GM03348 (cell line): ENCODE data around the gene LRRC41.
"Not testable (repeated sequence)": the region's sequence is repeated elsewhere in the genome, so short reads cannot be mapped to it uniquely, and the experiment has no call there.

Experiments used
- DNase-seq: peaks from one replicate; pipeline ENCODE4 v3.0.0; 2012; ENCODE audit warnings: low spot score

The LRRC41 gene

GRCh38 chr1:46322191-46322590 is 18.8 kb upstream of the LRRC41 start:
- not testable (repeated sequence) for DNase-seq

DNA sequence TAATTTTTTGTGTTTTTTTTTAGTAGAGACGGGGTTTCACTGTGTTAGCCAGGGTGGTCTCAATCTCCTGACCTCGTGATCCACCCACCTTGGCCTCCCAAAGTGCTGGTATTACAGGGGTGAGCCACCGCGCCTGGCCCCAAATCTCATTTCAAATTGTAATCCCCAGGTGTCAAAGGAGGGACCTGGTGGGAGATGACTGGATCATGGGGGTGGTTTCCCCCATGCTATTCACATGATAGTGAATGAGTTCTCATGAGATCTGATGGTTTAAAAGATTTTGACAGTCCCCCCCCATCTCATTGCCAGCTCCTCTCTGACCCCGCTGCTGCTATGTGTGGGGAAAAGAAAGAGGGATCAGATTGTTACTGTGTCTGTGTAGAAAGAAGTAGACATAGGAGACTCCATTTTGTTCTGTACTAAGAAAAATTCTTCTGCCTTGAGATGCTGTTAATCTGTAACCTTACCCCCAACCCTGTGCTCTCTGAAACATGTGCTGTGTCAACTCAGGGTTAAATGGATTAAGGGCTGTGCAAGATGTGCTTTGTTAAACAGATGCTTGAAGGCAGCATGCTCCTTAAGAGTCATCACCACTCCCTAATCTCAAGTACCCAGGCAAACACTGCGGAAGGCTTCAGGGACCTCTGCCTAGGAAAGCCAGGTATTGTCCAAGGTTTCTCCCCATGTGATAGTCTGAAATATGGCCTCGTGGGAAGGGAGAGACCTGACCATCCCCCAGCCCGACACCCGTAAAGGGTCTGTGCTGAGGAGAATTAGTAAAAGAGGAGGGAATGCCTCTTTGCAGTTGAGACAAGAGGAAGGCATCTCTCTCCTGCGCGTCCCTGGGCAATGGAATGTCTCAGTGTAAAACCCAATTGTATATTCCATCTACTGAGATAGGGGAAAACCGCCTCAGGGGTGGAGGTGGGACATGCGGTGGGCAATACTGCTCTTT is 16.8 kb upstream of the LRRC41 start:
- not testable (repeated sequence) for DNase-seq

GRCh38 chr1:46319301-46319700 is 15.9 kb upstream of the LRRC41 start:
- DNase-seq = not testable (repeated sequence)

- no peak for DNase-seq
These were observed 13.9 kb upstream of the LRRC41 start for GRCh38 chr1:46317323-46317722.

DNA sequence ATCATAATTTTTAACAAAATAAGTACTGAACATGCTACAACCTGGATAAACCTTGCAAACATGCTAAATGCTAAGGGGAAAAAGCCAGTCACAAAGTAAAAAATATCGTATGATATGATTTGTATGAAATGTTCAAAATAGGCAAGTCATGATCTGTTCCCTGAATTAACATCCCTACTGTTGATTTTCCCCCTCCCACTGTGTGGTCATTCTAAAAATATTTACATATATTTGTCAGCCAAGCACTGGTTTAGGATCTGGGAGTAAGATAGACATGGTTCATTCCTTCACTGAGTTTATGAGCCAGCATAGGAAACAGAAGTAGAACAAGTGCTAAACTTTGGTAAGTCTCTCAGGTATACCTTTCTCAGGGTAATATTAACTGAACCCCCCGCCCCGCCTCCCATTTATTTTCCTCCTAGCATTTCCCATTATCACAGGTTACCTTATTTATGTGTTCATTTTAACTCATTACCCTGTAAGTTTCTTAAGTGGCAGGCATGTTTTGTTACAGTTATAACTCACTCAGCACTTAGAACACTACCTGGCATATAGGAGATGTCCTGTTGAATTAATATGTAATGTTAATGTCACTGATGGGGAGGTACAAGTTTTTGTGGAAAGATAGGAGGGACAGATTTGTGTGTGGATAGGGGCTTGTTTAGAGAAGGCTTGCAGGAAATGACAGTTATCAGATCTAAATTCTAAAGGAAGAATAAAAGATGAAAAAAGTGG is 12.4 kb upstream of the LRRC41 start:
- peak; percentile 40 for DNase-seq

DNA sequence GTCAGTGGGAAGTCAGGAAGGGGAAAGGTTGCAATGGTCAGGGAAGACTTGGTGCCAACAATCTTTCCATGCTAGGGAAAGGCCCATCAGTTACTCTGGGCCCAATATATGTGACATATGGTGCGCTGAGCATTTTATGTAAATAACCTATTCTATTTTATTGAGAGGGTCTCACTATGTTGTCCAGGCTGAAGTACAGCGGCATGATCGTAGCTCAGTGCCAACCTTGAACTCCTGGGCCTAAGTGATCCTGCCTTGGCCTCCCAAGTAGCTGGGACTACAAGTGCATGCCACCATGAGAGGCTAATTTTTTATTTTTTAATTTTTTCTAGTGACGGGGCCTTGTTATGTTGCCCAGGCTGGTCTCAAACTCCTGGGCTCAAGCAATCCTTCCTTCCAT is 6.9 kb upstream of the LRRC41 start:
- no peak for DNase-seq

DNA sequence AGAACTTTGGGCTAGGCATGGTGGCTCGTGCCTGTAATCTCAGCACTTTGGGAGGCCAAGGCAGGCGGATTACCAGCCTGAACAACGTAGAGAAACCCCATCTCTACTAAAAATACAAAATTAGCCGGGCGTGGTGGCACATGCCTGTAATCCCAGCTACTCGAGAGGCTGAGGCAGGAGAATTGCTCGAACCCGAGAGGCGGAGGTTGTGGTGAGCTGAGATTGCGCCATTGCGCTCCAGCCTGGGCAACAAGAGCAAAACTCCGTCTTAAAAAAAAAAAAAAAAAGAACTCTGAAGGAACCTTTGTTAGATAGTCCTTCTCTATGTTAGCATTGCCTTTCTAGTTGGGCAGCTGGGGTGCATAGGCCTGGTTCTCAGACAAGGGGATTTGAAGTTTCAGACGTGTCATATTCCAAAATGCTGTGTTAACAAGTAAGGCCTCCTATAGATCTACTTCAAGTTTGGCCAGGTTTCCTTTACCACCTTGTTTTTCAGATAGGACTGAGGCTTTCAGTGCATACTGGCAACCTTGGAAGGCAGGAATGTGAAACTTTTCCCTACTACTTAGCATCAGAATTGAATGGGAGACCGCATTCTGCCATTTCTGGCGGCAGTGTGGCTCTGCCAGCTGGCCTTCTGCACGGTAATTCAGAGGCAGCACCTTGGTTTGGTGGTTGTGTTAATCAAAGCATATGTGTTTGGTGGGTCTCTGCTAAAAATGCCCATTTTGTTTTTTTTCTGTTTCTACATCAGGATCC is 6.2 kb upstream of the LRRC41 start:
- no peak for DNase-seq

GRCh38 chr1:46306159-46306530 is 2.7 kb upstream of the LRRC41 start:
- no peak for DNase-seq

DNA sequence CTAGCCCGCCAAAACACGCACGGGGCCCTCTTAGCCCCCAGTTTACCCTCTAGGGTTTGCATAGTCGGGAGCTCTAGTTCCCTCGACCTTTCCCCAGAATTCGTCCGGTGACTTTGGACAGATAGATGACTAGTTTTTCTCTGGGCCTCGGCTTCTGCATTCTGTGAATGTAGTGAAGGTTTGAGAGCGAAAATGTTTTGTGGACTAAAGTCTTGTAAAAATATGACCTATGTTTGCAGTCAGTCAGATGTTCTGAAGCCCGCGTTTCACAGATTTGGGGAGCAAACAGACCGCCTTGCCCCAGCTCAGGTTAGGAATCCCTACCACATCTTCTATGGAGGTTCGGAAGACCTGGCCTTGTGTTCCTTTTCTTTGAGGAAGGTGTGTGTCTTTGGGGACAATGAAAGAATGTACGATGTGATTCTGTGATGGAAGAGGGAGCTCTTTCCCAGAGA is 483 bp upstream of the LRRC41 start:
- peak; percentile 27 for DNase-seq

GRCh38 chr1:46302641-46303037 is 777 bp downstream of the LRRC41 start:
- peak; percentile 56 for DNase-seq

- DNase-seq = peak; percentile 75
These were observed 1.4 kb downstream of the LRRC41 start for GRCh38 chr1:46301808-46302640.

DNA sequence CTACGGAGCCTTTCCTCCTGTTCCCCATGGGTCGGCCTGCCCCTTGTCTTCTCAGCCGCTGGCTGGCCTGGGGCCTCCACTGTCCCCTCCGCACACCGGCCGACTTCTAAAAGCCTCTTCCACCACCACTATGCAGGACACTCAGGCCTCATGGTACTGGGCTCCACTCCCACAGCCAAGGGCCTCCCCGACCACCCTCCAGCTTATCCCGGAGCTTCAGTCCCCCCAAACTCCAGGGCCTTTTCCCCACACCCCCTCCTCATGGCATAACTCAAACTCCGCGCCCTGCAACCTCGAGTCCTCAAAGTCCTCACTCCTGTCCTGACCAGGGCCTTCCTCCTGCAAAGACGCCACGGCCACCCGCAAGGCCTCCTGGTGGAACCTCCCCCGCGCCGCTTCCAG is 2.0 kb downstream of the LRRC41 start:
- DNase-seq = peak; percentile 47

DNA sequence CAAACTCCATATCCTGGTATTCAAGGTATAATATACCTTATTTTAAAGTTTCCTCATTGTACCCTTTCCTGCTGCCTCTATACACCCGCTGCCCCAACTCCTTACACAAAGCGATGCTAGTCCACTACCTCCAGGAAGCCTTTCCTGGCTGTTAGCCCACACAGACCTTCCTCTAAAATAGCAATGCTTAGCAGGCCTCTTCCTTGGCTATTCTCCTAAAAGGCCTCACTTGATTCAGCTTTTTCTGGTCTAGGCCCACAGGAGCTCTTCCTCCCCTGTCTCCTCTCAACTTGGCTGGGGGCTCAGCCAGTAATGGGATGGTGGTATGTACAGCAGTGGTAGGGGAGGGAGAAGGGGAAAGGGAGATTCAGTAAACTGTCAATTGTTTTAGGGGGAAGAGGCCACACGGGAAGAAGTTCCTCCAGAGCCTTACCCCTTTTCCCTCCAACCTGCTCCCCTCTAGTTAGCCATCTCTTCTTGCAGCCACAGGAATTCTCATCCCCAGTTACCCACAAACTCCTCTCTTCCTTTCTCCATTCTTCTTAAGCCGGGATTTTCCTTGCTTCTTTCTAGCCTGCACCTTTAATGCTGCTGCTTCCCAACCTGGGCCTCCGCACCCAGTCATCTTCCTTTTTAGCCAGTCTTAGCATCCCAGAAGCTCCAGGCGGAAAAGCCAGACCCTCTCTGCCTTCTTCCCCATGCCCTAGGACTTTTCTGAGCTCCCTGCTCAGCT is 2.6 kb downstream of the LRRC41 start:
- peak; percentile 25 for DNase-seq

DNA sequence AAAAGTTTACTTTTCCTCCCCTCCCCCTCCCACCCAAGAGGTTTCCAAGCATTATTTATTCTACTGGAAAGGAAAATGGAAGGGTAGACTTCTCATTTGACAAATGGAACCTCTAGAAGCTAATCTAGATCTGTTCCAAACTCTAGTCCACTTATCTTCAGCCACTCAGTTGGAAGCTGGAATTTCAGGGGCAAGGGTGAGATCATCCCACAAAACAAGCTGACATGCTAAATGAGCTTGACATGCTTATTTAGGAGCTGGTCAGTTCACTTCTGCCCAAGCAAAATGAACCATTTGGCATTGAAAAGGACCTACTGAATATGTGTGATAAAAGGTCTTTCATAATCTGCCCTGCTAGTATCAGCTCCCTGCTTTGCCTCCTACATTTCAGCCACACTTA is 5.0 kb downstream of the LRRC41 start:
- no peak for DNase-seq

DNA sequence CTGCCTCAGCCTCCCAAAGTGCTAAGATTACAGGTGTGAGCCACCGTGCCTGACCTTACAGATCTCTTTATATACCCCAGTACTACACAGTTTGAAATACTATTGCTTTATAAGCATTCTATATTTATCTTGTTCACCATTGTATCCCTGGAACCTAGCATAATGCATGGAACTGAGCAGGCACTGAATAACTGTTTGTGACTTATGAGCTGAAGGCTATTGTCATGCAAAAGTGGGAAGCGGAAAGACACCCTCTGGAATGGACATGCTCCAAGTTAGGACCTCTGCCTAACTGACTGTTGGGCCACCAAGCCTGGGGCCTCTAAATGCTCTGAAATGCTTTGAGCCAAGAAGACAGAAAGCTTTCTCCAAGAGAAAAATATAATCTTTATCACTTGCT is 8.1 kb downstream of the LRRC41 start:
- DNase-seq = no peak

GRCh38 chr1:46289976-46290375 is 13.4 kb downstream of the LRRC41 start:
- DNase-seq = no peak

- DNase-seq = no peak
These were observed 14.3 kb downstream of the LRRC41 start for GRCh38 chr1:46289134-46289494.

- peak; percentile 58 for DNase-seq
These were observed 14.8 kb downstream of the LRRC41 start for GRCh38 chr1:46288485-46289133.

DNA sequence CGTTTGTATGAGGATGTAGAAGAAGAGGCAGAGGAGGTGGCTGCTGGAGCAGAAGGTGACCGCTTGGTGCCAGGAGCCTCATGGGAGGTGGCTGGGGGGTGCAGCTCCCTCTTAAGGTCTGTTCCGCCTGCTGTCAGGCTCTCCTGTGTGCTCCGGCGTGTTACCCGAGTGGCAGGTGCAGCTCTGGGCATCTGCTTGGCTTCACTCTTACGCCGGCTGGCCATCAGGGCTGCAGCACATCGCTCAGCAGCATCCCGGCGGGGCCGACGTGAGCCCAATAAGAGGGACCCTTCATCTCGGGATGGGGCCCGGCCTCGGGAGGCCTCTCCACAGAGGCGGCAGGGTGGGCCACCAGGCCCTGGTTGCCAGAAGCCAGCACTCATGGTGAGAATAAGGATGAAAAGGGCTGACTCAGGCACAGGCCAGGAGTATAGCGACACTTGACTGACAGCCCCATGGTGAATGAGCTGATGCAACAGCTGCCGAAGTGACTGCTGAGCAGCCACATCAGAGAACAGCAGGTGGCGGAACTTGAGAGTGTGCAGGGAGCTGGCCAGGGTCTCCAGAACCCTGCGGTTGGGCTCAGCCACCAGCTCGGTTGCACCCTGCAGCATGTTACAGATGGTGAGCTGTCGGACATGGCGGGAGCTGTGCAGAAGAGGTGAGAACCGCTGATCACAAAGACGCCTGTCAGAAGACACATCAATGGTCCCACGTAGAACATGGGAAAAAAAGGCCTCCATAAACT is 17.5 kb downstream of the LRRC41 start:
- DNase-seq = no peak
